ENCODE measurements around the gene HNRNPA3. TPM values are rescaled to one million over a fixed set of nuclear protein-coding genes. Genes with fewer than 3 reads are reported as not detected.
"Not testable (repeated sequence)": the region's sequence is repeated elsewhere in the genome, so short reads cannot be mapped to it uniquely, and the experiment has no call there.

HNRNPA3 gene
- total RNA-seq, 1 donor from 2014 or later, result 184 TPM

- H3K27me3 Mint-ChIP-seq (ENCODE audit: low read depth, unreplicated experiment), result no peaks in the 10 kb centered on the region
- H3K4me3 ChIP-seq (ENCODE audit: insufficient read depth, low read depth, low read length), result no peak overlapping the region
- H3K4me2 ChIP-seq (ENCODE audit: low read length), result no peak overlapping the region
- H3K27ac Mint-ChIP-seq (ENCODE audit: unreplicated experiment), result no peak overlapping the region
- H2AFZ ChIP-seq (ENCODE audit: low read depth, low read length), result no peak overlapping the region
- H3K36me3 Mint-ChIP-seq (ENCODE audit: low read depth, unreplicated experiment), result no peaks in the 10 kb centered on the region
- no peaks in the 10 kb centered on the region for H3K27me3 ChIP-seq (ENCODE audit: insufficient read depth, low read length)
- no peaks in the 10 kb centered on the region for H3K4me1 ChIP-seq (ENCODE audit: insufficient read depth, low read length)
- H3K36me3 ChIP-seq (ENCODE audit: insufficient read depth, low read length), result no peaks in the 10 kb centered on the region
- H3K4me3 Mint-ChIP-seq (ENCODE audit: unreplicated experiment), result no peak overlapping the region
- no peaks in the 10 kb centered on the region for H3K79me2 ChIP-seq (ENCODE audit: insufficient read depth, low read length)
- H3K27ac ChIP-seq (ENCODE audit: low read depth, low read length), result no peak overlapping the region
- FAIRE-seq (no peak), DNase-seq (ENCODE audit: low read depth) (no peak)
- H3K9me3 Mint-ChIP-seq (ENCODE audit: unreplicated experiment), result no peaks in the 10 kb centered on the region
- H3K9ac ChIP-seq (ENCODE audit: low read length), result no peak overlapping the region
- no peaks in the 10 kb centered on the region for H3K9me3 ChIP-seq (ENCODE audit: insufficient read depth, low read depth, low read length)
- TF ChIP-seq CTCF (IDR thresholded peaks at IDR 0.05; ENCODE audit: insufficient read depth, low read depth, low read length) (no peak), EZH2 (IDR thresholded peaks at IDR 0.05; ENCODE audit: insufficient read depth, low read length) (no peak)
- no peaks in the 10 kb centered on the region for H4K20me1 ChIP-seq (ENCODE audit: insufficient read depth, low read length)
- H3K4me1 Mint-ChIP-seq (ENCODE audit: low read depth, unreplicated experiment), result peaks cover 10% of the 10 kb centered on the region
Measured at GRCh38 chr2:177180269-177181000, 32.2 kb upstream of the HNRNPA3 start.

- Mint-ChIP-seq H3K27ac (ENCODE audit: unreplicated experiment) (no peak overlapping the region), H3K36me3 (ENCODE audit: low read depth, unreplicated experiment) (no peaks in the 10 kb centered on the region), H3K9me3 (ENCODE audit: unreplicated experiment) (no peaks in the 10 kb centered on the region), H3K4me1 (ENCODE audit: low read depth, unreplicated experiment) (peaks cover 14% of the 10 kb centered on the region), H3K4me3 (ENCODE audit: unreplicated experiment) (no peak overlapping the region), H3K27me3 (ENCODE audit: low read depth, unreplicated experiment) (no peaks in the 10 kb centered on the region)
- Histone ChIP-seq H3K27ac (ENCODE audit: low read depth, low read length) (no peak overlapping the region), H3K27me3 (ENCODE audit: insufficient read depth, low read length) (no peaks in the 10 kb centered on the region), H3K4me1 (ENCODE audit: insufficient read depth, low read length) (no peaks in the 10 kb centered on the region), H2AFZ (ENCODE audit: low read depth, low read length) (no peak overlapping the region), H4K20me1 (ENCODE audit: insufficient read depth, low read length) (no peaks in the 10 kb centered on the region), H3K4me3 (ENCODE audit: insufficient read depth, low read depth, low read length) (no peak overlapping the region), H3K79me2 (ENCODE audit: insufficient read depth, low read length) (no peaks in the 10 kb centered on the region), H3K4me2 (ENCODE audit: low read length) (no peak overlapping the region), H3K9ac (ENCODE audit: low read length) (no peak overlapping the region), H3K9me3 (ENCODE audit: insufficient read depth, low read depth, low read length) (no peaks in the 10 kb centered on the region), H3K36me3 (ENCODE audit: insufficient read depth, low read length) (no peaks in the 10 kb centered on the region)
- DNase-seq (ENCODE audit: low read depth), result no peak
- TF ChIP-seq CTCF (IDR thresholded peaks at IDR 0.05; ENCODE audit: insufficient read depth, low read depth, low read length) (no peak), EZH2 (IDR thresholded peaks at IDR 0.05; ENCODE audit: insufficient read depth, low read length) (no peak)
- FAIRE-seq, result no peak
Measured at GRCh38 chr2:177183860-177184259, 28.7 kb upstream of the HNRNPA3 start.

GRCh38 chr2:177184606-177185005 is 28.0 kb upstream of the HNRNPA3 start:
- Histone ChIP-seq H2AFZ (ENCODE audit: low read depth, low read length) (no peak overlapping the region), H3K36me3 (ENCODE audit: insufficient read depth, low read length) (no peaks in the 10 kb centered on the region), H3K4me1 (ENCODE audit: insufficient read depth, low read length) (no peaks in the 10 kb centered on the region), H3K9ac (ENCODE audit: low read length) (no peak overlapping the region), H3K4me3 (ENCODE audit: insufficient read depth, low read depth, low read length) (no peak overlapping the region), H3K4me2 (ENCODE audit: low read length) (no peak overlapping the region), H4K20me1 (ENCODE audit: insufficient read depth, low read length) (no peaks in the 10 kb centered on the region), H3K27me3 (ENCODE audit: insufficient read depth, low read length) (no peaks in the 10 kb centered on the region), H3K27ac (ENCODE audit: low read depth, low read length) (no peak overlapping the region), H3K79me2 (ENCODE audit: insufficient read depth, low read length) (no peaks in the 10 kb centered on the region), H3K9me3 (ENCODE audit: insufficient read depth, low read depth, low read length) (no peaks in the 10 kb centered on the region)
- H3K27me3 Mint-ChIP-seq (ENCODE audit: low read depth, unreplicated experiment), result no peaks in the 10 kb centered on the region
- H3K36me3 Mint-ChIP-seq (ENCODE audit: low read depth, unreplicated experiment), result no peaks in the 10 kb centered on the region
- FAIRE-seq (no peak), DNase-seq (ENCODE audit: low read depth) (no peak)
- no peak overlapping the region for H3K4me3 Mint-ChIP-seq (ENCODE audit: unreplicated experiment)
- no peaks in the 10 kb centered on the region for H3K9me3 Mint-ChIP-seq (ENCODE audit: unreplicated experiment)
- TF ChIP-seq EZH2 (IDR thresholded peaks at IDR 0.05; ENCODE audit: insufficient read depth, low read length) (no peak), CTCF (IDR thresholded peaks at IDR 0.05; ENCODE audit: insufficient read depth, low read depth, low read length) (no peak)
- no peak overlapping the region for H3K27ac Mint-ChIP-seq (ENCODE audit: unreplicated experiment)
- peaks cover 14% of the 10 kb centered on the region for H3K4me1 Mint-ChIP-seq (ENCODE audit: low read depth, unreplicated experiment)

GRCh38 chr2:177186038-177186437 is 26.6 kb upstream of the HNRNPA3 start:
- not testable (repeated sequence) for H3K27ac ChIP-seq (ENCODE audit: low read depth, low read length); H3K4me3 ChIP-seq (ENCODE audit: insufficient read depth, low read depth, low read length); H3K36me3 Mint-ChIP-seq (ENCODE audit: low read depth, unreplicated experiment); H3K9me3 ChIP-seq (ENCODE audit: insufficient read depth, low read depth, low read length); DNase-seq (ENCODE audit: low read depth); H4K20me1 ChIP-seq (ENCODE audit: insufficient read depth, low read length); FAIRE-seq; H3K9ac ChIP-seq (ENCODE audit: low read length); H3K4me2 ChIP-seq (ENCODE audit: low read length); H3K79me2 ChIP-seq (ENCODE audit: insufficient read depth, low read length); H3K27ac Mint-ChIP-seq (ENCODE audit: unreplicated experiment); H3K9me3 Mint-ChIP-seq (ENCODE audit: unreplicated experiment); H3K27me3 ChIP-seq (ENCODE audit: insufficient read depth, low read length); H3K4me1 ChIP-seq (ENCODE audit: insufficient read depth, low read length); H3K27me3 Mint-ChIP-seq (ENCODE audit: low read depth, unreplicated experiment); H3K36me3 ChIP-seq (ENCODE audit: insufficient read depth, low read length); H3K4me3 Mint-ChIP-seq (ENCODE audit: unreplicated experiment); H2AFZ ChIP-seq (ENCODE audit: low read depth, low read length)
- H3K4me1 Mint-ChIP-seq (ENCODE audit: low read depth, unreplicated experiment), result peaks cover 14% of the 10 kb centered on the region
